ENCODE data around the gene HSPA4L.

HSPA4L gene

GRCh38 chr4:127870688-127871087 is 88.6 kb downstream of the HSPA4L start:
- no peak for FAIRE-seq

GRCh38 chr4:127875791-127876190 is 93.7 kb downstream of the HSPA4L start:
- no peak for FAIRE-seq

- no peak for FAIRE-seq
Measured at GRCh38 chr4:127880763-127881562, 98.8 kb downstream of the HSPA4L start, which contains the start of gene PLK4. TSS of gene PLK4 (plus strand) at chr4:127880893. CDS start at chr4:127881135, 242 bp downstream.

- FAIRE-seq: no peak
Measured at GRCh38 chr4:127881563-127881864, 99.4 kb downstream of the HSPA4L start.

GRCh38 chr4:127888559-127888958 is 106.4 kb downstream of the HSPA4L start:
- peak; percentile 31 for FAIRE-seq

- FAIRE-seq: no peak
Measured at GRCh38 chr4:127889903-127890302, 107.8 kb downstream of the HSPA4L start.
